WTC11 (cell line): ENCODE results near the gene STK35. TPM values are rescaled to one million over a fixed set of nuclear protein-coding genes. Genes with fewer than 3 reads are reported as not detected.
A peak's percentile ranks its signal among the peaks of the same experiment; 100 is the strongest.

Source experiments
- ATAC-seq: fragments of 200-7000 bp; cut with Tn5 transposase; 2 replicates; pipeline ENCODE4 v1.10.0; 2021; ENCODE audit warnings: mild to moderate bottlenecking, moderate library complexity
- CTCF ChIA-PET: fragments of 300-600 bp; sonication (Branson Sonifier 250); formaldehyde crosslinking; loops from one replicate; lab custom pipeline; 2021; ENCODE audit warnings: antibody characterized with exemption; lab: Charles Lee
- POLR2A ChIA-PET: fragments of 350-600 bp; sonication (Branson Sonifier 250); formaldehyde crosslinking; loops from one replicate; lab custom pipeline; 2021; ENCODE audit warnings: antibody characterized with exemption; lab: Charles Lee
- DNase-seq: peaks from one replicate; pipeline ENCODE4 v3.0.0; 2021; ENCODE audit warnings: low spot score
- H3K27ac Mint-ChIP-seq: 2 replicates; pipeline ENCODE4 v1.8.0; 2021; ENCODE audit warnings: mixed read lengths
- H3K27me3 Mint-ChIP-seq: 2 replicates; pipeline ENCODE4 v1.8.0; 2021; ENCODE audit warnings: low read depth, mild to moderate bottlenecking, moderate library complexity, mixed read lengths
- H3K36me3 Mint-ChIP-seq: 2 replicates; pipeline ENCODE4 v1.8.0; 2021; ENCODE audit warnings: mixed read lengths
- H3K4me1 Mint-ChIP-seq: 2 replicates; pipeline ENCODE4 v1.8.0; 2022; ENCODE audit warnings: mixed read lengths
- H3K4me3 Mint-ChIP-seq: 2 replicates; pipeline ENCODE4 v1.8.0; 2021; ENCODE audit warnings: mild to moderate bottlenecking, moderate library complexity, mixed read lengths
- H3K9me3 Mint-ChIP-seq: 2 replicates; pipeline ENCODE4 v1.8.0; 2021; ENCODE audit warnings: mixed read lengths
- ATF2 ChIP-seq: sonication (generic); formaldehyde crosslinking; IDR thresholded peaks from 2 replicates; pipeline ENCODE4 v1.8.1; 2022; ENCODE audit warnings: low read depth, missing genetic modification reagents, borderline replicate concordance
- ATF3 ChIP-seq: sonication (generic); formaldehyde crosslinking; conservative IDR thresholded peaks from 2 replicates; pipeline ENCODE4 v1.8.1; 2022; ENCODE audit warnings: mild to moderate bottlenecking, missing genetic modification reagents
- CTCF ChIP-seq: fragments of 200-600 bp; IDR thresholded peaks from 2 replicates; pipeline ENCODE4 v1.8.0; 2022; ENCODE audit warnings: antibody characterized with exemption
- E2F1 ChIP-seq: sonication (generic); formaldehyde crosslinking; IDR thresholded peaks from 2 replicates; pipeline ENCODE4 v1.8.0; 2022; ENCODE audit warnings: mild to moderate bottlenecking, missing genetic modification reagents
- E2F4 ChIP-seq: sonication (generic); formaldehyde crosslinking; IDR thresholded peaks from 2 replicates; pipeline ENCODE4 v1.8.1; 2022; ENCODE audit warnings: low read depth, mild to moderate bottlenecking, moderate library complexity, missing genetic modification reagents, borderline replicate concordance
- EMX1 ChIP-seq: fragments of 250-450 bp; sonication (Bioruptor Pico); IDR thresholded peaks from 2 replicates; pipeline ENCODE4 v1.8.0; 2021; ENCODE audit warnings: mild to moderate bottlenecking
- GABPB1 ChIP-seq: sonication (generic); formaldehyde crosslinking; IDR thresholded peaks from 2 replicates; pipeline ENCODE4 v1.8.1; 2023; ENCODE audit warnings: mild to moderate bottlenecking, missing genetic modification reagents
- GRHL2 ChIP-seq: fragments of 250-450 bp; sonication (Bioruptor Pico); IDR thresholded peaks from 2 replicates; pipeline ENCODE4 v1.8.0; 2022; ENCODE audit warnings: mild to moderate bottlenecking, moderate library complexity; ENCODE audit not compliant: insufficient replicate concordance, severe bottlenecking
- HMGA2 ChIP-seq: fragments of 250-450 bp; sonication (Bioruptor Pico); IDR thresholded peaks from 2 replicates; pipeline ENCODE4 v1.4.0; 2021; ENCODE audit warnings: mild to moderate bottlenecking, moderate library complexity
- IRF2 ChIP-seq: sonication (generic); formaldehyde crosslinking; IDR thresholded peaks from 2 replicates; pipeline ENCODE4 v1.8.0; 2022; ENCODE audit warnings: low read depth, missing genetic modification reagents, borderline replicate concordance
- NR2C2 ChIP-seq: sonication (generic); formaldehyde crosslinking; IDR thresholded peaks from 2 replicates; pipeline ENCODE4 v1.8.0; 2022; ENCODE audit warnings: mild to moderate bottlenecking, missing genetic modification reagents
- PRDM15 ChIP-seq: sonication (generic); formaldehyde crosslinking; IDR thresholded peaks from 2 replicates; pipeline ENCODE4 v1.8.0; 2022; ENCODE audit warnings: missing genetic modification reagents
- PREB ChIP-seq: sonication (generic); formaldehyde crosslinking; IDR thresholded peaks from 2 replicates; pipeline ENCODE4 v1.8.1; 2022; ENCODE audit warnings: mild to moderate bottlenecking, missing genetic modification reagents, moderate library complexity, borderline replicate concordance
- RELA ChIP-seq: sonication (generic); formaldehyde crosslinking; IDR thresholded peaks from 2 replicates; pipeline ENCODE4 v1.8.1; 2022; ENCODE audit warnings: missing genetic modification reagents, mild to moderate bottlenecking, borderline replicate concordance
- SOX15 ChIP-seq: fragments of 250-450 bp; sonication (Bioruptor Pico); IDR thresholded peaks from 2 replicates; pipeline ENCODE4 v1.9.0; 2021; ENCODE audit warnings: mild to moderate bottlenecking
- TEAD4 ChIP-seq: sonication (generic); formaldehyde crosslinking; IDR thresholded peaks from 2 replicates; pipeline ENCODE4 v1.8.0; 2022; ENCODE audit warnings: mild to moderate bottlenecking, missing genetic modification reagents
- ZNF281 ChIP-seq: sonication (generic); formaldehyde crosslinking; IDR thresholded peaks from 2 replicates; pipeline ENCODE4 v1.8.0; 2023; ENCODE audit warnings: mild to moderate bottlenecking, missing genetic modification reagents
- ZNF423 ChIP-seq: fragments of 250-450 bp; sonication (Bioruptor Pico); IDR thresholded peaks from 2 replicates; pipeline ENCODE4 v2.1.2; 2022; ENCODE audit warnings: mild to moderate bottlenecking, moderate library complexity
- ZNF512 ChIP-seq: sonication (generic); formaldehyde crosslinking; IDR thresholded peaks from 2 replicates; pipeline ENCODE4 v1.8.1; 2022; ENCODE audit warnings: missing genetic modification reagents, borderline replicate concordance
- ZNF671 ChIP-seq: fragments of 250-450 bp; sonication (Bioruptor Pico); IDR thresholded peaks from 2 replicates; pipeline ENCODE4 v1.8.0; 2021; ENCODE audit warnings: mild to moderate bottlenecking
- total RNA-seq: library from RNA; stranded (reverse); gene quantifications from 3 replicates; pipeline ENCODE4 v1.2.3, GENCODE V29; 2021

The STK35 gene
- total RNA-seq, 1 experiment from 2014 or later, result 37.2 TPM

- TF ChIP-seq PREB (CRISPR knock-in tag) (no peak), ATF3 (CRISPR knock-in tag) (no peak), HMGA2 (CRISPR knock-in tag) (peak; percentile 47; the same call in 1 of the 2 replicates), ZNF423 (CRISPR knock-in tag) (no peak), ZNF512 (0 out of 2 replicates have a peak, but pooled peaks have one; percentile 48), RELA (CRISPR knock-in tag) (no peak), EMX1 (CRISPR knock-in tag) (no peak), E2F4 (CRISPR knock-in tag) (no peak), SOX15 (no peak), GABPB1 (CRISPR knock-in tag) (no peak), TEAD4 (CRISPR knock-in tag) (no peak), ZNF671 (CRISPR knock-in tag) (no peak), ATF2 (CRISPR knock-in tag) (no peak), IRF2 (CRISPR knock-in tag) (no peak), NR2C2 (no peak), CTCF (peak; percentile 91)
These were observed 70.9 kb downstream of the STK35 start (continued) for GRCh38 chr20:2172305-2173175.

GRCh38 chr20:2173186-2173585 lies 71.6 kb downstream of the STK35 start:
- POLR2A ChIA-PET, result no interaction called here
- CTCF ChIA-PET, result interaction anchor here (0.5 to 2.8 kb wide), 50 partner anchors 9 to 409 kb away, joined by 3 to 54 read pairs (median 5); partner anchors contain the start of gene STK35
- Mint-ChIP-seq H3K4me3 (no peak overlapping the region), H3K4me1 (peaks cover 3% of the 10 kb centered on the region; the same call in 1 of the 2 replicates), H3K27ac (no peak overlapping the region), H3K27me3 (peaks cover 3% of the 10 kb centered on the region; the same call in 1 of the 2 replicates), H3K9me3 (no peaks in the 10 kb centered on the region), H3K36me3 (no peaks in the 10 kb centered on the region)
- ATAC-seq (no peak), DNase-seq (no peak)
- TF ChIP-seq PRDM15 (CRISPR knock-in tag), result no peak
- TF ChIP-seq GRHL2 (CRISPR knock-in tag), result no peak
- TF ChIP-seq ZNF281 (CRISPR knock-in tag), result no peak
- TF ChIP-seq E2F1 (CRISPR knock-in tag), result no peak
